SKM-1 (cell line): Measurements from ENCODE around the gene AGBL2.
A peak's percentile ranks its signal among the peaks of the same experiment; 100 is the strongest.
"Not testable (repeated sequence)": the region's sequence is repeated elsewhere in the genome, so short reads cannot be mapped to it uniquely, and the experiment has no call there.

ENCODE experiments used
- DNase-seq: peaks from one replicate; lab custom pipeline; 2025; ENCODE audit not compliant: unreplicated experiment; lab: John Stamatoyannopoulos, UW

The AGBL2 gene

DNA sequence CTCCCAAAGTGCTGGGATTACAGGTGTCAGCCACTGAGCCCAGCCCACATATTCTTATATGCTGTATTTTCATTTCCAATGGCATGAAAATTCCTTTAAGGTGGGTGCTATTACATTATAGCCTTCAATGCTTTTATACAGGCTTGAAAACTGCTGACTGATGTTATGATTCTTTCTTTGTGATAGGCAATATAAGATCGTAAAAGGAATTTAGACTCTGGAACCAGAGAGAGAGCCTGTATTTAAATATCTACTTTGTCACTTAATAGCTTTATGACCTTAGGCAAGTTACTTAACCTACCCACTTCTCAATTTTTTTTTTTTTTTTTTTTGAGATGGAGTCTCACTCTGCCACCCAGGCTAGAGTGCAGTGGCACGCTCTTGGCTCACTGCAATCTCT lies 26.2 kb downstream of the AGBL2 start:
- no peak for DNase-seq

DNA sequence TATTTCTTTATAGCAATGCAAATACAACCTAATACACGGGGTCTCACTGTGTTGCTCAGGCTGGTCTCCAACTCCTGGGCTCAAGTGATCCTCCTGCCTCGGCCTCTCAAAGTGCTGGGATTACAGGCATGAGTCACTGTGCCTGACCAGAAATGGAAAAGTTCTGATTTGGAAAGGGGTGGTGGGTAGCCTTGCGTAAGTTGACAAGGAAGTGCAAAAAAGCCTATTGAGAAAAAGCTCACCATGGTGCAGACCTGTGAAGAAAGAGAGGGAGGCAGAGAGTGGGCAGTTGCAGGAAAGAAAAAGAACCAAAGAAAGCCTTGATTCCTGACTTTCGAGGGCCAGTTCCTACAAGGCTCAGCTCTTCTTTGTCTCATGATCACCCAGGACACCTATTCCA lies 27.1 kb downstream of the AGBL2 start:
- DNase-seq, result peak; percentile 52

DNA sequence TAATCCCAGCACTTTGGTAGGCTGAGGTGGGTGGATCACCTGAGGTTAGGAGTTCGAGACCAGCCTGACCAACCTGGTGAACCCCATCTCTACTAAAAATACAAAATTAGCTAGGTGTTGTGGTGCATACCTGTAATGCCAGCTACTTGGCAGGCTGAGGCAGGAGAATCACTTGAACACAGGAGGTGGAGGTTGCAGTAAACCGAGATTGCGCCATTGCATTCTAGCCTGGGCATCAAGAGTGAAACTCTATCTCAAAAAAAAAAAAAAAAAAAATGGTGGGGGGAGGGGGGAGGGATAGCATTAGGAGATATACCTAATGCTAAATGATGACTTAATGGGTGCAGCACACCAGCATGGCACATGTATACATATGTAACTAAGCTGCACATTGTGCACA lies 28.5 kb downstream of the AGBL2 start:
- not testable (repeated sequence) for DNase-seq

DNA sequence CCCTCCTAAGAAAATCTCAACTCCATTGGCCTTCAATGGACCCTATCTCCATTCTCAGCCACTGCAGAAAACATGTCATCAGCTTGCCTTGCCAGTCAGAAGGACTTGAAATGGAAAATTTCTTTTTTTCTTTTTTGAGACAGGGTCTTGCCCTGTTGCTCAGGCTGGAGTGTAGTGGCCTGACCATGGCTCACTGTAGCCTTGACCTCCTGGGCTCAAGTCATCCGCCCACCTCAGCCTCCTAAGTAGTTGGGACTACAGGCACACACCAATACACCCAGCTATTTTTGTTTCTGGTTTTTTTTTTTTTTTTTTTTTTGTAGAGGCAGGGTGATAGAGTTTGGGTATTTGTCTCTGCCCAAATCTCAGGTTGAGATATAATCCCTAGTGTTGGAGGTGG lies 29.0 kb downstream of the AGBL2 start:
- no peak for DNase-seq

DNA sequence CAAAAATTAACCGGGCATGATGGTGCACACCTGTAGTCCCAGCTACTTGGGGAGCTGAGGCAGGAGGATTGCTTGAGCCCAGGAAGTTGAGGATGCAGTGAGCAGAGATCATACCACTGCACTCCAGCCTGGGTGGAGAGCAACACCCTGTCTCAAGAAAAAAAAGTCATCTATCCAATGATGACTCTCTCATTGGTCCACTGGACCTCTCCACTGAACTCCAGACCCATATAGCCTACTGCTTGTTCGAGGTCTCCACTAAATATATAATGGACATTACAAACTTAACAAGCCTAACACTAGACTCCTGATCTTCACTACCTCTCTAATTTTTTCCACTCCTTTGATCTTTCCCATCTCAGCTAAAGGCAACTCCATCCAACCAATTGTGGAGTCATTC lies 39.3 kb downstream of the AGBL2 start:
- no peak for DNase-seq

DNA sequence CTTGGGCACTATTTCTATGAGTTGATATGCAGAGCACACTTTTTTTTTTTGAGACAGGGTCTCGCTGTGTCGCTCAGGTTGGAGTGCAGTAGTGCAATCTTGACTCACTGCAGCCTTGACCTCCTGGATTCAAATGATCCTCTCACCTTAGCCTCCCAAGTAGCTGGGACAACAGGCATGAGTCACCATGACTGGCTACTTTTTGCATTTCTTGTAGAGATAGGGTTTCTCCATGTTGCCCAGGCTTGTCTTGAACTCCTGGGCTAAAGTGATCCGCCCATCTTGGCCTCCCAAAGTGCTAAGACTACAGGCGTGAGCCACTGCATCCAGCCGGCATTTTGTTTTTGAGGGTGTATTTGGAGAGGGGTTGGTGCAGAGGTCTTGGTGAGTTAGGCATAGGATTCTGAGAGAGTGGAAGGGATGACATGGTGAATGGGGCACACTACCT lies 42.9 kb downstream of the AGBL2 start:
- no peak for DNase-seq

DNA sequence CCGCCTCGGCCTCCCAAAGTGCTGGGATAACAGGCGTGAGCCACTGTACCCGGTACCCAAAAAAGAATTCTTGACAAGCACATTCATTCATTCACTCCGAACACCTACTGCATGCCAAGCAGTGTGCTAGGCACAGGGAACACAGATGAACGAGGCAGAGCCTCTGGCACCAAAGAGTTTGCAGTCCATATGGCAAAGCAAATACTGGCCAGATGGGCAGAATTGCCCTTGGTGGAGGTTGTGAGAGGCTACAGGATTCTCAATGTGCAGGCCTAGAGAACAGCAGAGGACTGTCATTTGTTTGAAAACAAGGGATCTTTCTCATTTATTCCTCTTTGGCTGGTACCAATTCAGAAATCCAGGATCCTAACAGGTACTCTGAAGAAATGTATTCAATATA lies 45.3 kb downstream of the AGBL2 start:
- no peak for DNase-seq

DNA sequence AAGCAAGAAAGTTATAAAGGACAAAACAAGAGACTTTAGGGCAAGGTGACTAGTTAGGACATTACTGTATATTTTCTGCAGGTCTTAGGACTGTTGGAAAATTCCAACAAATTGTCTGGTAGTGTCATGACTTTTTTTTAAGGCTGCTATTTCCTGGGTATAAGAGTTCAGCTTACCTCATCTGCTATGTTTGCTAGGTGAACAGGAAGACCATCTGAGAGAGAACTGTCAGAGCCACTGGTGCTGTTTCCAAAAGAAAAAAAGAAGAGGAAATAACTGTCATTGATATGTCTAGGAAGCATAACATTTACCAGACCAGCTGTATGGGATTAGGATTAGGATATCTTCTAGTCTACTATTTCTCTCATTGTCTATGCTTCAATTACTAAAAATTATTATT lies 46.5 kb downstream of the AGBL2 start:
- DNase-seq, result no peak

DNA sequence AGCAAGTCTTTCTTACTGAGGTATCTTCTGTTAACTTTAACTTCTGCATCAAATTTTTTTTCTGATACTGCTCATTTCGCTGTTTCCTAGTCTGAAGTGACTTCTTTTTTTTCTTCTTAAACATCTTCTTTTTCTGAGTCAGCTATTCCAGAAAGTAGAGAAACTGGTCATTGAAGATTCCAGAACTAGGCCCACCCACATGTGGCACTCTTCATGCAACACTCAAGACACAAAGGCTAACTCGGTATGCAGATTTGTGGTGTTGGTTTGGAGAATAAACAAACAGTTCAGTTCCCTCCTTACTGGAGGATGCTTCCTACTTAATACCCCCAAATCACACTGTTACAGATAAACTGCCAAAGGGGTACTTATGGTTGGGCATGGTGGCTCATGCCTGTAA lies 47.6 kb downstream of the AGBL2 start:
- DNase-seq, result no peak

DNA sequence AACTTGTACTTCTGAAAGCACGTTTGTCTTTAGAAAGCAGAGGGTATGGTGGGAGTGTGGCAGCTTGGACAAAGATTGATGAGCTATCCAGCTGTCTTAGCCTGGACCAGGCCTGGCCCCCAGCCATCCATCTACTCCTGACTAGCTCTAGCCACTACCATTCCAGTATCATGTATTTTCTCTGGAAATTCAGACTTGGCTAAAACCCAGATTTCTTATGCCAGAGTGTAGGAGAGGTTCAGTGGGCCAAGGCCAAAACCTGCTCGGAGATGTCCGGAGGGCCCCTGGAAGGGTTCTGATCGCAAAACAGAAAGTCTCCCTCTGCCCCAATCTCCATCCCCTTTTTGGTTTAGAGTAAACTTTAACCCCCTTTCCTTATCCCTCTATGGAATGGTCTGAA lies 48.0 kb downstream of the AGBL2 start:
- no peak for DNase-seq

DNA sequence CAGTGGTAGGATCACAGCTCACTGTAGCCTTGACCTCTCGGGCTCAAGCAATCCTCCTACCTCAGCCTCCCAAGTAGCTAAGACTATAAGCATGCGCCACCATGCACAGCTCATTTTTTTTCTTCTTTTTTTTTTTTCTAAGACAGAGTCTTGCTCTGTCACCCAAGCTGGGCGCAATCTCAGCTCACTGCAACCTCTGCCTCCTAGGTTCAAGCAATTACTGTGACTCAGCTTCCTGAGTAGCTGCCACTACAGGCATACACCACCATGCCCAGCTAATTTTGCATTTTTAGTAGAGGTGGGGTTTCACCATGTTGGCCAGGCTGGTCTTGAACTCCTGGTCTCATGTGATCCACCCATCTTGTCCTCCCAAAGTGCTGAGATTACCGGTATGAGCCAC lies 50.2 kb downstream of the AGBL2 start:
- DNase-seq, result not testable (repeated sequence)

DNA sequence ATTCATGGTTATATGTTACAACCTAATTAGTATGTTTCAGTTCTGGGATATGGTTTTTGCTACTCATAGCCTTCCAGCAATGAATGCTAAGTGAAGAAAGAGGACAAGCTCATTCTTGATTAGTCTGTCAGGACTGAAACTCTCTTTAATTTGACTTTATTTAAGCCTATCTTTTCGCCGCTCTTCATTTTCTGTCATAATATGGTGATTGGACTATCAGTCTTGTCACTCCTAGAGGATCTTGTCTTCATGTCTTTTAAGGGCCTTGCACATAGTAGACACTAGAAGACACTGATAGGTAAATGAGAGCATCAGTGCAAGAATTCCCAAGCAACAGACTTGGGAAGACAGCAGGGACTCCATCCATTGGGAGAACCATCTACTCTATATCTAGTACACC lies 53.9 kb downstream of the AGBL2 start:
- no peak for DNase-seq

DNA sequence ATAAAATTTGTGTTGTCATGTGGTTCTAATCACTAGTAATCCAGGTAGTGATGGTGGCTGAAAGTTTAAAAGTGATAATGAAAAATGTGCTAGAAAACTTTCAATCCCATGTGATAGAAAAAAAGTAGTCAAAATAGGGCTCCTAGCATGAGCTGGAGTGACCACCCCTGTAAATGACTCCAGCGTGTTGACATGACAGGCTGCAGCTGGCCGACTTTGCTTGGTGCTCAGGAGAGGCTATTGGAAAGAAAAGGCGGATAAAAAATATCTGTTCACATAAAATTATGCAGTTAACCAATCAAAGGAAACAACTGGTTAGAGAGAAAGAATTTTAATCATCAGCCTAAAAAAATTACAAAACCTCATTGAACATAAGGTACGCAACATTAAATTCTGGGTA lies 55.9 kb downstream of the AGBL2 start:
- DNase-seq, result no peak

DNA sequence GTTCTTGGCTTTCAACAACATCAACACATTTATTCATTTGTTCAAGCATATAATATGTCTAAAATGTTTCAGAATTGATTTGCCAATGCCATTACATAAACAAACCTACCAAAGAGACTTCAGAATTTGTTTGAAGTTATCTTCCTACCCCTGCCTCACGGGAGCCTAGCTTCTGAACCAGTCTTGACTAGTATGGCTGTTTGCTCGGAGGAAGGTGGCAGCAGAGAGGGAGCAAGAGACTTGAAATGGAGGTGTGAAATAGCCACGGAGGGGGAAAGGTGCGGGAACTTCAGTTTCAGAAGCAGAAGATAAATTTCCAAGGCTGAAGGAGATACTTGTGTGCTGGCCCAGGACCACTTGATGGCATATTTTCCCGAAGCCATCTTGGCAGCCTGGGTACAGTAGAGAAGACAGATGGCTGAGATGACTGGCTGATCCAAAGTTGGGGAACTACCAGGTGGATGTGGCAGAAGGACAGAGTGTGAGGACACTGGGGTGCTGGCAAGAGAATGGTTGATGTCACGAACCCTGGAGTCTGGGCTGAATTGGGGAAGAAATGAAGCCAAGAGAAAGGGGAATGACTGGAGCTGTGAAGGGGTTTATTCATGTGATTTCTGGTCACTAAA lies 58.8 kb downstream of the AGBL2 start:
- no peak for DNase-seq

DNA sequence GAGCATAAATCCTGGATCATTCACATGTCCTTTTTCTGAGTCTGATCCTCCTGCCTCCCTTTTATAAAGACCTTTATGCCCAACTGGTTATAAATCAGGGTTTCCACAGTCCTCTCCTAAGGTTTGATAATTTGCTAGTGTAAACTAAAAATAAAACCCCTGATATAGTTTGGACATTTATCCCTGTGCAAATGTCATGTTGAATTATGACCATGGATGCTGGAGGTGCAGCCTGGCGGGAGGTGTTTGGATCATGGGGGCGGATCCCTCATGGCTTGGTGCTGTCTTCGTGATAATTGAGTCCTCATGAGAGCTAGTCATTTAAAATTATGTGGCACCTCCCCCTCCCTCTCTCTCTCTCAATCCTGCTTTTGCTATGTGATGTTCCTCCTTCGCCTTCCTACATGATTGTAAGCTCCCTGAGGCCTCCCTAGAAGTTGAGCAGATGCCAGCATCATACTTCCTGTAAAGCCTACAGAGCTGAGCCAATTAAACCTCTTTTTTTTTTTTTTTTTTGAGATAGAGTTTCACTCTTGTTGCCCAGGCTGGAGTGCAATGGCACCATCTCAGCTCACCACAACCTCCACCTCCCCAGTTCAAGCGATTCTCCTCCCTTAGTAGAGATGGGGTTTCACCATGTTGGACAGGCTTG lies 63.2 kb downstream of the AGBL2 start:
- no peak for DNase-seq

DNA sequence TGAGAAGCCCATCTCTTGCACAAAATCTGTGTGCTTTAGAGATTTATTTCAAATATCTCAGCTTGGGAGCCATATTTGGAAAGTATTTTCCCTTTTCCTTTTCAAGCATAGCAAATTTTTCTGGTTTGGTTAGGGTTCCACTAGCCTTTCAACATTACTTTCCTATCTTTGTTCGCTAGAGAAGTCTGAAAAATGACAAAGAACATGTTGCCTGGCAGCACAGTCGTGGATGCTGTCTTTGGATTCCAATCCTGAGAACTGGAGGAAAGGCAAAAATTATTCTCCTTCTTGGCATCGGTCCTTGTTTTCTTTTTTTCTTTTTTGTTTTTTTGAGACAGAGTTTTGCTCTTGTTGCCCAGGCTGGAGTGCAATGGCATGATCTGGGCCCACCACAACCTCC lies 65.9 kb downstream of the AGBL2 start:
- no peak for DNase-seq

DNA sequence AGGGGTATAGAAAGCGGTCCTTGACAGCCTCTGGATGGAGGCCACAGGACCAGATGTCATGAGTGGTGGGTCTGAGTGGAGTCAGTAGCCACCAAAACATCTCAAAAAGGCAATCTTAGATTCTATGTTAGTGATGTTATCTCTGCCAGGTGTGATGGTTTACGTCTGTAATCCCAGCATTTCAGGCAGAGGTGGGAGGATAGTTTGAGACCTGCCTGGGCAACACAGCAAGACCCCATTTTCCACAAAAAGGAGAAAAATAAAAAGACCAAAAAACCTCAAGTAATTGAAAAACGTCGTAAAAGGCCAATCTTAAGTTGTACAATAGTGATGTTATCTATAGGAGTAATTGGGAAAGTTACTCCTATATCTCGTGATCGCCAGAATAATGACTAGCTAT lies 69.2 kb downstream of the AGBL2 start:
- DNase-seq, result no peak

DNA sequence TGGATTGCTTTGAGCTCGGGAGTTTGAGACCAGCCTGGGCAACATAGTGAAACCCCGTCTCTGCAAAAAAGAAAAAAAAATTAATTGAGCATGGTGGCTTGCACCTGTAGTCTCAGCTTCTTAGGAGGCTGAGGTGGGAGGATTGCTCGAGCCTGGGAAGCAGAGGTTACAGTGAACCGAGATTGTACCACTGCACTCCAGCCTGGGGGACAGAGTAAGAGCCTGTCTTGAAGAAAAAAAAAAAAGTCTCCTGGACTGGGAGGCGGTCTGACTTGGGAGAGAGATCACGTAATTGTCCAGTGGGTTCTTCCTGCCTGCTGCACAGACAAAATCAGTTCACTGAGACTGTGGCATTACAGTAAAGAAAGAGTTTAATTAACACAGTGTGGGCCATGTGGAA lies 69.7 kb downstream of the AGBL2 start:
- no peak for DNase-seq

DNA sequence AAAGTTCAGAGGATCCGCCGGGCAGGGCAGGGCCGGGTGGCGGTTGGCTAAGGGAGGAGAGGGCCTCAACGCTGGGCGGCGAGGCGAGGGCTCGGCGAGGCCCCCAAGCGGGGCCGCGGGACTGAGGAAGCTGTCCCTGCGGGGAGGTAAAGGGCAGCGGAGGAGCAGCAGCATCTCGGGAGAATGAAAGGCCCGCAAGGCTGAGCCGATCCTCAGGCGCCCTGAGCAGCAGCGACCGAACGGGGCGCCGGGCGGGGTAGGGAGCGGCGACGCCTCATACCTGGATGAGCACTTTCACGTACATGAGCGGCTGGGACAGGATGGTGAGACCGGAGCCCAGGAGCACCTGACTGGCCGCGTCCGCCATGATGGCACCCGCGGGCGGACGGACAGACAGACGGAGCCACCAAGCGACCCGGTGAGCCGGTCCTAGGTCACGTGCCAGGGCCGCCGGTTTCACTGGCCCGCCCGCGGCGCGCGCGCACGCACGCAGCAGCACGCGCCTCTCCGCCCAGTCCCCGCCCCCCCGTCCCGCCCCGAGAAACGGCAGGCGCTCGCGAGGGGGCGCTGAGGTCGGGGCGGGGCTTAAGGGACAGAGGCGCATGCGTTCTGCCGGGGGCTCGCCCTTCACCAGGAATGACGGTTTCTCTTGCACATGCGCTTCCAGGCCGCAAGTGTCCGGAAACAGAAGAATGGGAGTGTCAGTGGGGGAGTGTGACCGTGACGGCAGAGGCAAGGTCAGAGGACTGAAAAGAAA lies 72.9 kb downstream of the AGBL2 start, which contains the start of gene MTCH2:
TSS of gene MTCH2 (minus strand) at position 461 of the 757 bp plus-strand sequence. CDS start at position 367, 94 bp downstream.
- DNase-seq, result peak; percentile 95

DNA sequence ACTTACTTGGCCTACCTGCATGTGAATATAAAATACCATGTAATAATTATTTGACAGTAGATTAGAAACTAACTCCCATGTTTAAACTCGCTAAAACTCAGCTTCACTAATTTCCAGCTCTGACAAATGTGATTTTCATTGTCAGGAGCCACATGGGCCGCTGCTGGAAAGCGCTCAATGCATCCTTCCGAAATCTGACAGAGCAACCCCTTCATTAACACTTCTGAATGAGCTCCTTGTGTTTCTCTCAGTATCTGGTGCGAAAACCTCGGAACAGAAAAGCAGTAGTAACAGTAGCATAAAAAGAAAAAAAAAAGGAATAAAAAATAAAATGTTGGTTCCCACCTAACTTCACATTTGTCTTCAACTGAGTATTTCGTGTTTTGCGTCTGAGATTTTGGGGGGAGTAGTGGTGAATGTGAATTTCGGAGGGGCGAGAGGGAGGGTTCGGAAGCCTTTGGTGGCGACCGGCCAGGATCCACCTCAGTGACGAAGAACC lies 73.5 kb downstream of the AGBL2 start:
- no peak for DNase-seq

DNA sequence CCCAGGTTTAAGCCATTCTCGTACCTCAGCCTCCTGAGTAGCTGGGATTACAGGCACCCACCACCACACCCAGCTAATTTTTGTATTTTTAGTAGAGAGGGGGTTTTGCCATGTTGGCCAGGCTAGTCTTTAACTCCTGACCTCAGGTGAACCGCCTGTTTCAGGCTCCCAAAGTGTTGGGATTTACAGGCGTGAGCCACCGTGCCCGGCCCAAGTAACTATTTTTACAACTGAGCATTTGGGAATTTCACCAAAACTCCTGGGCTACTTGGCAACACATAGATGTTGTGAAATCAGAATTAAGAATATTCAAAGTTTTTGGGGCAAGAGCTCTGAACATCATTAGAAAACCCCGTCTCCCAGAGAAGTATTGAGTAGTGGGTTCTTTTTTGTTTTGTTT lies 74.7 kb downstream of the AGBL2 start:
- not testable (repeated sequence) for DNase-seq

DNA sequence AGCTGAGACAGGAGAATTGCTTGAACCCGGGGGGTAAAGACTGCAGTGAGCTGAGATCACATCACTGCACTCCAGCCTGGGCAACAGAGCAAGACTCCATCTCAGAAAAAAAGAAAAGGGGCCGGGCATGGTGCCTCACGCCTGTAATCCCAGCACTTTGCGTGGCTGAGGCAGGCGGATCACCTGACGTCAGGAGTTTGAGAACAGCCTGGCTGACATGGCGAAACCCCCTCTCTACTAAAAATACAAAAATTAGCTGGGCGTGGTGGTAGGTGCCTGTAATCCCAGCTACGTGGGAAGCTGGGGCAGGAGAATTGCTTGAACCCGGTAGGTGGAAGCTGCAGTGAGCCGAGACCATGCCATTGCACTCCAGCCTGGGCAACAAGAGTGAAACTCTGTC lies 78.8 kb downstream of the AGBL2 start:
- not testable (repeated sequence) for DNase-seq
